PC-9 (cell line): ENCODE results near the gene UQCRH.

ENCODE experiments used
- CTCF ChIP-seq: fragments of 200-600 bp; sonication (generic); conservative IDR thresholded peaks from 2 replicates; pipeline ENCODE4 v1.6.1; 2017; ENCODE audit warnings: mixed run types, antibody characterized with exemption, mild to moderate bottlenecking, moderate library complexity
- EZH2 ChIP-seq: fragments of 200-600 bp; sonication (generic); IDR thresholded peaks from 2 replicates; pipeline ENCODE4 v1.8.0; 2017; ENCODE audit warnings: antibody characterized with exemption, low read depth

DNA sequence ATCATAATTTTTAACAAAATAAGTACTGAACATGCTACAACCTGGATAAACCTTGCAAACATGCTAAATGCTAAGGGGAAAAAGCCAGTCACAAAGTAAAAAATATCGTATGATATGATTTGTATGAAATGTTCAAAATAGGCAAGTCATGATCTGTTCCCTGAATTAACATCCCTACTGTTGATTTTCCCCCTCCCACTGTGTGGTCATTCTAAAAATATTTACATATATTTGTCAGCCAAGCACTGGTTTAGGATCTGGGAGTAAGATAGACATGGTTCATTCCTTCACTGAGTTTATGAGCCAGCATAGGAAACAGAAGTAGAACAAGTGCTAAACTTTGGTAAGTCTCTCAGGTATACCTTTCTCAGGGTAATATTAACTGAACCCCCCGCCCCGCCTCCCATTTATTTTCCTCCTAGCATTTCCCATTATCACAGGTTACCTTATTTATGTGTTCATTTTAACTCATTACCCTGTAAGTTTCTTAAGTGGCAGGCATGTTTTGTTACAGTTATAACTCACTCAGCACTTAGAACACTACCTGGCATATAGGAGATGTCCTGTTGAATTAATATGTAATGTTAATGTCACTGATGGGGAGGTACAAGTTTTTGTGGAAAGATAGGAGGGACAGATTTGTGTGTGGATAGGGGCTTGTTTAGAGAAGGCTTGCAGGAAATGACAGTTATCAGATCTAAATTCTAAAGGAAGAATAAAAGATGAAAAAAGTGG is 12.3 kb downstream of the UQCRH start:
- TF ChIP-seq CTCF (no peak), EZH2 (no peak)
